Lung (tissue), 12 donors: Measurements from ENCODE around the gene ROR1. TPM values are rescaled to one million over a fixed set of nuclear protein-coding genes. Genes with fewer than 3 reads are reported as not detected.

Experiments used
- ATAC-seq: fragments of 200-7000 bp; cut with Tn5 transposase; one replicate; pipeline ENCODE4 v1.9.1; 2020; ENCODE audit warnings: moderate number of reproducible peaks; ENCODE audit not compliant: insufficient read depth, low FRiP score
- DNase-seq, 3 donors: peaks; one replicate each; pipeline ENCODE4 v3.0.0-alpha.2; 2013 to 2017
- H3K27ac ChIP-seq, 2 donors: one replicate each; pipeline ENCODE4 v1.5.1; 2013; ENCODE audit warnings: mild to moderate bottlenecking in 2 of 2, moderate library complexity in 2 of 2, control low read depth in 1 of 2, inconsistent platforms in 1 of 2, low read depth in 1 of 2, low read length in 1 of 2
- H3K27me3 ChIP-seq, 3 donors: one replicate each; pipeline ENCODE4 v1.5.1; 2013; ENCODE audit warnings: low read length in 2 of 3; ENCODE audit not compliant: control insufficient read depth in 3 of 3, insufficient read depth in 3 of 3
- H3K36me3 ChIP-seq, 4 donors: one replicate each; pipeline ENCODE4 v1.5.1; 2013; ENCODE audit warnings: low read length in 4 of 4, mild to moderate bottlenecking in 1 of 4, moderate library complexity in 1 of 4; ENCODE audit not compliant: control insufficient read depth in 4 of 4, insufficient read depth in 4 of 4
- H3K4me1 ChIP-seq, 5 donors: one replicate each; pipeline ENCODE4 v1.5.1; 2013; ENCODE audit warnings: low read length in 5 of 5, mild to moderate bottlenecking in 2 of 5, moderate library complexity in 1 of 5; ENCODE audit not compliant: control insufficient read depth in 5 of 5, insufficient read depth in 5 of 5
- H3K4me3 ChIP-seq: one replicate; pipeline ENCODE4 v1.5.1; 2013; ENCODE audit warnings: mild to moderate bottlenecking, control low read depth, moderate library complexity
- H3K9ac ChIP-seq, 2 donors: one replicate each; pipeline ENCODE4 v1.5.1; 2013; ENCODE audit warnings: low read length in 2 of 2, control low read depth in 1 of 2; ENCODE audit not compliant: insufficient read depth in 1 of 2
- H3K9me3 ChIP-seq, 4 donors: one replicate each; pipeline ENCODE4 v1.5.1; 2013; ENCODE audit warnings: low read length in 3 of 4, mild to moderate bottlenecking in 1 of 4, moderate library complexity in 1 of 4; ENCODE audit not compliant: control insufficient read depth in 4 of 4, insufficient read depth in 3 of 4
- WGBS, 2 donors: extraction: QIAGEN DNeasy Blood & Tissue Kit; methylation state at CpG; one replicate each; pipeline ENCODE4 v1.1.7; 2013; 5-methylcytosine and 5-hydroxymethylcytosine counted together
- polyA plus RNA-seq, 2 donors: library from polyadenylated mRNA; stranded (reverse); fragments of 200-250 nt; gene quantifications; one replicate each; pipeline ENCODE4 v1.2.1, GENCODE V29; 2013
- total RNA-seq, 2 donors: library from RNA; depleted of rRNA in 1 of 2; stranded (reverse); fragments of >200 nt in 1 of 2; gene quantifications; one replicate each; pipeline ENCODE4 v1.2.1, GENCODE V29; 2014 to 2021
- TF ChIP-seq, protein P1 (sequence below): IDR thresholded peaks from 2 replicates; pipeline ENCODE4 v1.5.1; 2012; ENCODE audit warnings: mild to moderate bottlenecking; ENCODE audit errors: control extremely low read depth, extremely low read depth
- donor health status: control.
- donor health status: control.
- donor health status: Bipolar disorder and iron deficiency.
- donor health status: healthy.
- donor health status: DM: yes; HTN: yes; CAD: no.

ROR1 gene
- total and polyA plus RNA-seq, 4 donors = 2.9 to 47.0 (median 14.0) TPM

DNA sequence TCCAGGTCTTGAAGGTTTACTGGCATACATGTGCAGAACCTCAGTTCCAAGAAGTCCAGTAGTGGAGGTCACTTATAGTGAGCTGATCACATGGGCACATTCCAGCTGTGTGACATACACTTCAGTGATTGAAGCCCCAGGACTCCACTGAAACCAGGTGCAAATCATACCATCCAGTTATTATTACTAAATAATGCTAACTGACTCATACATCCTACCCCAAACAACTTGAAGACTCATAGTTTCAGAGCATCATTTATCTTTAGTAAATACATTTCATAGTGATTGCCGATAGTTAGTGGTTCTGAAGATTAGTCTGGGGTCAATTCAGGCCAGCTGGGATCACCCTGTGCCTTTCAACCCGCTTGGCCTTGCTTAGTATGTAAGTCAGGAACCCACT, 291.8 kb downstream of the ROR1 start:
- Histone ChIP-seq H3K4me1 (peaks cover 0 to 7% (median 3%) of the 10 kb centered on the region in 5 donors), H3K9ac (no peak overlapping the region), H3K36me3 (peaks cover 0 to 2% (median under 1%) of the 10 kb centered on the region in 4 donors), H3K9me3 (no peaks in the 10 kb centered on the region), H3K4me3 (no peak overlapping the region), H3K27me3 (no peaks in the 10 kb centered on the region), H3K27ac (no peak overlapping the region)
- TF ChIP-seq, protein P1, sequence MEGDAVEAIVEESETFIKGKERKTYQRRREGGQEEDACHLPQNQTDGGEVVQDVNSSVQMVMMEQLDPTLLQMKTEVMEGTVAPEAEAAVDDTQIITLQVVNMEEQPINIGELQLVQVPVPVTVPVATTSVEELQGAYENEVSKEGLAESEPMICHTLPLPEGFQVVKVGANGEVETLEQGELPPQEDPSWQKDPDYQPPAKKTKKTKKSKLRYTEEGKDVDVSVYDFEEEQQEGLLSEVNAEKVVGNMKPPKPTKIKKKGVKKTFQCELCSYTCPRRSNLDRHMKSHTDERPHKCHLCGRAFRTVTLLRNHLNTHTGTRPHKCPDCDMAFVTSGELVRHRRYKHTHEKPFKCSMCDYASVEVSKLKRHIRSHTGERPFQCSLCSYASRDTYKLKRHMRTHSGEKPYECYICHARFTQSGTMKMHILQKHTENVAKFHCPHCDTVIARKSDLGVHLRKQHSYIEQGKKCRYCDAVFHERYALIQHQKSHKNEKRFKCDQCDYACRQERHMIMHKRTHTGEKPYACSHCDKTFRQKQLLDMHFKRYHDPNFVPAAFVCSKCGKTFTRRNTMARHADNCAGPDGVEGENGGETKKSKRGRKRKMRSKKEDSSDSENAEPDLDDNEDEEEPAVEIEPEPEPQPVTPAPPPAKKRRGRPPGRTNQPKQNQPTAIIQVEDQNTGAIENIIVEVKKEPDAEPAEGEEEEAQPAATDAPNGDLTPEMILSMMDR = no peak
- no peak for ATAC-seq
- 94 to 98% methylated on average over 2 of the region's 2 CpGs for WGBS, 2 donors
- DNase-seq = no peak

GRCh38 chr1:64072089-64072793, 298.4 kb downstream of the ROR1 start:
- H3K27me3 ChIP-seq = no peaks in the 10 kb centered on the region
- H3K4me3 ChIP-seq = no peak overlapping the region
- peaks cover 0 to 37% (median 10%) of the 10 kb centered on the region in 5 donors for H3K4me1 ChIP-seq
- DNase-seq (peak in 2 of 3 donors; percentile 40 to 49), ATAC-seq (no peak)
- no peak overlapping the region for H3K9ac ChIP-seq
- 72 to 80% methylated on average over 5 of the region's 5 CpGs for WGBS, 2 donors
- H3K27ac ChIP-seq = peak overlapping the region in 1 of 2 donors; percentile 33
- TF ChIP-seq, protein P1 = no peak
- H3K36me3 ChIP-seq = peaks cover 0 to 3% (median under 1%) of the 10 kb centered on the region in 4 donors
- H3K9me3 ChIP-seq = no peaks in the 10 kb centered on the region

- H3K27ac ChIP-seq = no peak overlapping the region
- DNase-seq = peak; percentile 17 to 45 (median 41)
- no peaks in the 10 kb centered on the region for H3K9me3 ChIP-seq
- peaks cover 0 to 10% (median 3%) of the 10 kb centered on the region in 4 donors for H3K36me3 ChIP-seq
- TF ChIP-seq, protein P1 = no peak
- no peak overlapping the region for H3K4me3 ChIP-seq
- peaks cover 0 to 37% (median 10%) of the 10 kb centered on the region in 5 donors for H3K4me1 ChIP-seq
- ATAC-seq = no peak
- WGBS, 2 donors = 70 to 78% methylated on average over 2 of the region's 2 CpGs
- no peaks in the 10 kb centered on the region for H3K27me3 ChIP-seq
- H3K9ac ChIP-seq = no peak overlapping the region
These were observed 299.9 kb downstream of the ROR1 start for GRCh38 chr1:64073705-64074104.
